ENCODE data around the gene UQCC5. TPM values are rescaled to one million over a fixed set of nuclear protein-coding genes. Genes with fewer than 3 reads are reported as not detected.

The UQCC5 gene
- polyA plus RNA-seq, 1 donor (not counting 4 experiments of a cell fraction or from before 2014, with no cell fraction given): 20.0 TPM

- DNase-seq (ENCODE audit: low read depth, low spot score) (no peak), FAIRE-seq (no peak)
- dilution Hi-C loops (cut with MboI; ENCODE audit: extremely low pct_ligation_motif_present, low sequenced_read_pairs): no loop called here
- Histone ChIP-seq H3K9ac (ENCODE audit: control insufficient read depth, extremely low read depth, insufficient read depth, low read length) (no peak overlapping the region), H3K27me3 (ENCODE audit: control insufficient read depth, extremely low read depth, insufficient read depth, low read length) (no peaks in the 10 kb centered on the region), H3K9me1 (ENCODE audit: control insufficient read depth, extremely low read depth, insufficient read depth, low read length) (peaks cover 3% of the 10 kb centered on the region), H3K79me2 (ENCODE audit: control insufficient read depth, insufficient read depth, low read length) (peaks cover 11% of the 10 kb centered on the region), H3K4me2 (ENCODE audit: control insufficient read depth, extremely low read depth, insufficient read depth, low read depth, low read length) (no peak overlapping the region), H3K4me3 (ENCODE audit: control insufficient read depth in 2 of 3, extremely low read depth in 1 of 3, insufficient read depth in 2 of 3, low read depth in 1 of 3, low read length in 3 of 3) (no peak overlapping the region), H3K27ac (ENCODE audit: control insufficient read depth, insufficient read depth, low read length) (no peak overlapping the region), H3K9me3 (ENCODE audit: control insufficient read depth, low read depth, low read length) (no peaks in the 10 kb centered on the region), H3K4me1 (ENCODE audit: control insufficient read depth, extremely low read depth, insufficient read depth, low read length) (peaks cover 32% of the 10 kb centered on the region), H3K36me3 (ENCODE audit: control insufficient read depth in 2 of 2, extremely low read depth in 1 of 2, insufficient read depth in 2 of 2, low read length in 2 of 2) (peaks cover 8 to 15% of the 10 kb centered on the region in 2 experiments), H2AFZ (ENCODE audit: control insufficient read depth, low read length) (no peak overlapping the region), H4K20me1 (ENCODE audit: control insufficient read depth, extremely low read depth, insufficient read depth, low read length) (no peaks in the 10 kb centered on the region)
- TF ChIP-seq, protein P1, sequence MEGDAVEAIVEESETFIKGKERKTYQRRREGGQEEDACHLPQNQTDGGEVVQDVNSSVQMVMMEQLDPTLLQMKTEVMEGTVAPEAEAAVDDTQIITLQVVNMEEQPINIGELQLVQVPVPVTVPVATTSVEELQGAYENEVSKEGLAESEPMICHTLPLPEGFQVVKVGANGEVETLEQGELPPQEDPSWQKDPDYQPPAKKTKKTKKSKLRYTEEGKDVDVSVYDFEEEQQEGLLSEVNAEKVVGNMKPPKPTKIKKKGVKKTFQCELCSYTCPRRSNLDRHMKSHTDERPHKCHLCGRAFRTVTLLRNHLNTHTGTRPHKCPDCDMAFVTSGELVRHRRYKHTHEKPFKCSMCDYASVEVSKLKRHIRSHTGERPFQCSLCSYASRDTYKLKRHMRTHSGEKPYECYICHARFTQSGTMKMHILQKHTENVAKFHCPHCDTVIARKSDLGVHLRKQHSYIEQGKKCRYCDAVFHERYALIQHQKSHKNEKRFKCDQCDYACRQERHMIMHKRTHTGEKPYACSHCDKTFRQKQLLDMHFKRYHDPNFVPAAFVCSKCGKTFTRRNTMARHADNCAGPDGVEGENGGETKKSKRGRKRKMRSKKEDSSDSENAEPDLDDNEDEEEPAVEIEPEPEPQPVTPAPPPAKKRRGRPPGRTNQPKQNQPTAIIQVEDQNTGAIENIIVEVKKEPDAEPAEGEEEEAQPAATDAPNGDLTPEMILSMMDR (optimal IDR thresholded peaks at IDR 0.05 in 1 of 3, IDR thresholded peaks at IDR 0.05 in 1 of 3, conservative IDR thresholded peaks at IDR 0.05 in 1 of 3; ENCODE audit: extremely low read depth in 1 of 3, insufficient read depth in 2 of 3, low read length in 3 of 3): no peak
- TF ChIP-seq EZH2 (IDR thresholded peaks at IDR 0.05; ENCODE audit: low read length): no peak
These were observed 6.8 kb upstream of the UQCC5 start for GRCh38 chr3:52529376-52530333.

DNA sequence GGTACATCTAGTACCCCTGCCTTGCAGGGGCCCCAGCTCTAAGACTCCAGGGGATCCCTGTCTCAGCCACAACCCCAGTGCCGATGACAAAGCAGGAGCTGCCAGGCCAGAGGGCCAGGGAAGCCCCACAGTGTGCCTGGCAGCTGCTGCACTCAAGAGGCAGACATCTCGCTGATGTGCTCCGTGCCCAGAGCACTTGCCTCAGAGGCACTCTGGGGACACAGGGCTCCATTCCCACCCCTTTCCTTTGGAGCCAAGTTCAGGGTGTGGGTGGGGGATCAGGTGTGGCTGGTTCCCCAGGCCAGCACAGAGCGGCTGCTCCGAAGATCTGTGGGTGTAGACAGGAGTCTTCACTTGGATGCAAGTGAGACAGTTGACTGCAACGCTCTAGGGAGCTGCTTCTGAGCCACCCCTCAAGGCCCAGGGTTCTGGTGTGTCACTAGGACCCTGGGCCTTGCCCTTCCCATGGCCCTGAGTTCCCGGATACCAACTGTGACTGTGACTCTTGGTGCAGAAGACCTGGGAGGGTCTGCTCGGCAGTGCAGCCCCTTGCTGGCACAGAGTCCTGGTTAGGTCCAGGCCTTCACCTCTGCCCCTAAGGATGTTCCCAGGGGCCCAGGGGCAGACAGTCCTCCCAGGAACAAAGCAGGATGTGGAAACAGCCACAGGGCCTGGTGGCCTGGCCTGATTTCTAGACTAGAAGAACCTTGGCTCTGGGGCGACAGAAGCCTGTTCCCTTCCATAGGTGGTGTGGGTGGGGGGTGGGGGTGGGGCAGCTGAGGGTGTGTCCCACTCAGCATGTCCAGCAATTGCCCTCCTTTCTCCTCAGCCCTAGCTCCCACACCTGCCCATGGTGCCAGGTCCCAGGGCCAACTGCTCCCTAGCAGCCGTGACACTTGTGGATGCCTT is 5.2 kb upstream of the UQCC5 start:
- FAIRE-seq: no peak
- peaks cover 8 to 15% of the 10 kb centered on the region in 2 experiments for H3K36me3 ChIP-seq (ENCODE audit: control insufficient read depth in 2 of 2, extremely low read depth in 1 of 2, insufficient read depth in 2 of 2, low read length in 2 of 2)

More for the DNA sequence above, 5.2 kb upstream of the UQCC5 start:
- peaks cover 11% of the 10 kb centered on the region for H3K79me2 ChIP-seq (ENCODE audit: control insufficient read depth, insufficient read depth, low read length)
- no peak overlapping the region for H3K4me2 ChIP-seq (ENCODE audit: control insufficient read depth, extremely low read depth, insufficient read depth, low read depth, low read length)
- TF ChIP-seq, protein P1 (optimal IDR thresholded peaks at IDR 0.05 in 1 of 3, IDR thresholded peaks at IDR 0.05 in 1 of 3, conservative IDR thresholded peaks at IDR 0.05 in 1 of 3; ENCODE audit: extremely low read depth in 1 of 3, insufficient read depth in 2 of 3, low read length in 3 of 3): no peak
- no peak for TF ChIP-seq EZH2 (IDR thresholded peaks at IDR 0.05; ENCODE audit: low read length)
- H3K27ac ChIP-seq (ENCODE audit: control insufficient read depth, insufficient read depth, low read length): no peak overlapping the region
- dilution Hi-C loops (cut with MboI; ENCODE audit: extremely low pct_ligation_motif_present, low sequenced_read_pairs): no loop called here
- H2AFZ ChIP-seq (ENCODE audit: control insufficient read depth, low read length): no peak overlapping the region
- peaks cover 33% of the 10 kb centered on the region for H3K4me1 ChIP-seq (ENCODE audit: control insufficient read depth, extremely low read depth, insufficient read depth, low read length)
- no peak overlapping the region for H3K9ac ChIP-seq (ENCODE audit: control insufficient read depth, extremely low read depth, insufficient read depth, low read length)
- no peaks in the 10 kb centered on the region for H4K20me1 ChIP-seq (ENCODE audit: control insufficient read depth, extremely low read depth, insufficient read depth, low read length)
- no peak for DNase-seq (ENCODE audit: low read depth, low spot score)
- H3K27me3 ChIP-seq (ENCODE audit: control insufficient read depth, extremely low read depth, insufficient read depth, low read length): no peaks in the 10 kb centered on the region
- no peaks in the 10 kb centered on the region for H3K9me3 ChIP-seq (ENCODE audit: control insufficient read depth, low read depth, low read length)
- no peaks in the 10 kb centered on the region for H3K9me1 ChIP-seq (ENCODE audit: control insufficient read depth, extremely low read depth, insufficient read depth, low read length)
- no peak overlapping the region for H3K4me3 ChIP-seq (ENCODE audit: control insufficient read depth in 2 of 3, extremely low read depth in 1 of 3, insufficient read depth in 2 of 3, low read depth in 1 of 3, low read length in 3 of 3)
